Measurements from ENCODE around the gene FIBCD1.

DNA sequence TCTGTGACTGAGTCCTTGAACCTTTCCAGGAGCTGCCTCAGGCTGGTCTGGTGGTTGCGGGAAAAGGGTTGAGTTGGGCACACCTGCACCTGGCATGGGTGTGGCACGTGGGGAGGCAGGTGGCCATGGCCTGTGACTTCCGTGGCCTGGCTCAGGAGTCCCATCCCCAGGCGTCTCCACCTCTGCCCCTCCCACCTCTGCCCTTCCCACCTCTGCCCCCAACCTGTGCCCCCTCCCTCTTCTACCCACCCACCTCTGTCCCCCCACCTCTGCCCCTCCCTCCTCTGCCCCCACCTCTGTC lies 40.5 kb downstream of the FIBCD1 start:
- no peak for TF ChIP-seq CTBP1 (IDR thresholded peaks at IDR 0.05; ENCODE audit: borderline replicate concordance)
- no peak for TF ChIP-seq ARNT (IDR thresholded peaks at IDR 0.05)
